ENCODE measurements around the gene CFAP70. TPM values are rescaled to one million over a fixed set of nuclear protein-coding genes. Genes with fewer than 3 reads are reported as not detected.
"Not testable (repeated sequence)": the region's sequence is repeated elsewhere in the genome, so short reads cannot be mapped to it uniquely, and the experiment has no call there.

The CFAP70 gene
- total RNA-seq, 1 experiment from 2014 or later = 0.10 TPM

DNA sequence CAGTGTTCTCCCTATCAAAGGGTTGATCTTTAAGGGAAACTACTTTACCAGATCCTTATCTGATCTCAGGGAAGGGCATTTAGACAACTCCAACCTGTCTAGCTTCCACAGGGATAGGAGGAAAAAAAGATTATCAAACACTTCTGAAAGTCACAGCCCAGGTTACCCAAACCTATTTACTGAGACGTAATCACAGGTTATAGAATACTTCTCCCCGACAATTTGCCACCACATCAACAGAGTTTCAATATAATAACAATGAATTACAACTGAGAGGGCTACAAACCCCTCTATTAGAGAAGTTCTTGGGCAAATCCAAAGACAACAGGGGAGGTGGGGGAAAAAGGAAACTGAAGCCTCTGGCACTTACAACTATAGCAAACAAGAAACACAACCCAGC, 26.3 kb downstream of the CFAP70 start:
- peaks cover 5% of the 10 kb centered on the region; the same call in 1 of the 2 replicates for H3K4me1 ChIP-seq (ENCODE audit: control insufficient read depth, insufficient read depth, low read length)
- POLR2A ChIA-PET = interaction anchor here (0.5 to 0.7 kb wide), 2 partner anchors 16 to 148 kb away, joined by 3 read pairs; no protein-coding TSS in a partner anchor
- H3K36me3 ChIP-seq (ENCODE audit: control insufficient read depth, insufficient read depth, low read length) = no peaks in the 10 kb centered on the region
- H3K9me3 ChIP-seq (ENCODE audit: control insufficient read depth, insufficient read depth, low read depth, low read length) = no peaks in the 10 kb centered on the region
- TF ChIP-seq POLR2AphosphoS5 (IDR thresholded peaks at IDR 0.05; ENCODE audit: low read depth, low read length) (no peak), TCF7L2 (IDR thresholded peaks at IDR 0.05; ENCODE audit: low read depth, low read length) (no peak), SIN3A (IDR thresholded peaks at IDR 0.05; ENCODE audit: borderline replicate concordance, insufficient read depth, low read depth, low read length) (no peak)
- TF ChIP-seq, protein P1, sequence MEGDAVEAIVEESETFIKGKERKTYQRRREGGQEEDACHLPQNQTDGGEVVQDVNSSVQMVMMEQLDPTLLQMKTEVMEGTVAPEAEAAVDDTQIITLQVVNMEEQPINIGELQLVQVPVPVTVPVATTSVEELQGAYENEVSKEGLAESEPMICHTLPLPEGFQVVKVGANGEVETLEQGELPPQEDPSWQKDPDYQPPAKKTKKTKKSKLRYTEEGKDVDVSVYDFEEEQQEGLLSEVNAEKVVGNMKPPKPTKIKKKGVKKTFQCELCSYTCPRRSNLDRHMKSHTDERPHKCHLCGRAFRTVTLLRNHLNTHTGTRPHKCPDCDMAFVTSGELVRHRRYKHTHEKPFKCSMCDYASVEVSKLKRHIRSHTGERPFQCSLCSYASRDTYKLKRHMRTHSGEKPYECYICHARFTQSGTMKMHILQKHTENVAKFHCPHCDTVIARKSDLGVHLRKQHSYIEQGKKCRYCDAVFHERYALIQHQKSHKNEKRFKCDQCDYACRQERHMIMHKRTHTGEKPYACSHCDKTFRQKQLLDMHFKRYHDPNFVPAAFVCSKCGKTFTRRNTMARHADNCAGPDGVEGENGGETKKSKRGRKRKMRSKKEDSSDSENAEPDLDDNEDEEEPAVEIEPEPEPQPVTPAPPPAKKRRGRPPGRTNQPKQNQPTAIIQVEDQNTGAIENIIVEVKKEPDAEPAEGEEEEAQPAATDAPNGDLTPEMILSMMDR (IDR thresholded peaks at IDR 0.05) = no peak
- TF ChIP-seq, protein P2, sequence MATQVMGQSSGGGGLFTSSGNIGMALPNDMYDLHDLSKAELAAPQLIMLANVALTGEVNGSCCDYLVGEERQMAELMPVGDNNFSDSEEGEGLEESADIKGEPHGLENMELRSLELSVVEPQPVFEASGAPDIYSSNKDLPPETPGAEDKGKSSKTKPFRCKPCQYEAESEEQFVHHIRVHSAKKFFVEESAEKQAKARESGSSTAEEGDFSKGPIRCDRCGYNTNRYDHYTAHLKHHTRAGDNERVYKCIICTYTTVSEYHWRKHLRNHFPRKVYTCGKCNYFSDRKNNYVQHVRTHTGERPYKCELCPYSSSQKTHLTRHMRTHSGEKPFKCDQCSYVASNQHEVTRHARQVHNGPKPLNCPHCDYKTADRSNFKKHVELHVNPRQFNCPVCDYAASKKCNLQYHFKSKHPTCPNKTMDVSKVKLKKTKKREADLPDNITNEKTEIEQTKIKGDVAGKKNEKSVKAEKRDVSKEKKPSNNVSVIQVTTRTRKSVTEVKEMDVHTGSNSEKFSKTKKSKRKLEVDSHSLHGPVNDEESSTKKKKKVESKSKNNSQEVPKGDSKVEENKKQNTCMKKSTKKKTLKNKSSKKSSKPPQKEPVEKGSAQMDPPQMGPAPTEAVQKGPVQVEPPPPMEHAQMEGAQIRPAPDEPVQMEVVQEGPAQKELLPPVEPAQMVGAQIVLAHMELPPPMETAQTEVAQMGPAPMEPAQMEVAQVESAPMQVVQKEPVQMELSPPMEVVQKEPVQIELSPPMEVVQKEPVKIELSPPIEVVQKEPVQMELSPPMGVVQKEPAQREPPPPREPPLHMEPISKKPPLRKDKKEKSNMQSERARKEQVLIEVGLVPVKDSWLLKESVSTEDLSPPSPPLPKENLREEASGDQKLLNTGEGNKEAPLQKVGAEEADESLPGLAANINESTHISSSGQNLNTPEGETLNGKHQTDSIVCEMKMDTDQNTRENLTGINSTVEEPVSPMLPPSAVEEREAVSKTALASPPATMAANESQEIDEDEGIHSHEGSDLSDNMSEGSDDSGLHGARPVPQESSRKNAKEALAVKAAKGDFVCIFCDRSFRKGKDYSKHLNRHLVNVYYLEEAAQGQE (IDR thresholded peaks at IDR 0.05; ENCODE audit: insufficient read depth in 1 of 2, low read depth in 2 of 2, low read length in 1 of 2) = no peak
- DNase-seq (ENCODE audit: low read depth, low spot score) = no peak
- no peak overlapping the region for H3K27ac ChIP-seq (ENCODE audit: low read length)
- ATAC-seq = no peak
- CTCF ChIA-PET = no interaction called here
- H3K4me3 ChIP-seq (ENCODE audit: low read depth in 2 of 2, low read length in 2 of 2) = no peak overlapping the region
- H3K27me3 ChIP-seq (ENCODE audit: control insufficient read depth, insufficient read depth, low read length) = peaks cover 32% of the 10 kb centered on the region
- intact Hi-C loops (cut with micrococcal nuclease; ENCODE audit: unreplicated experiment) = no loop called here
- no TSS peak for BruUV-seq (replicated peaks)
- in situ Hi-C loops (cut with HindIII; ENCODE audit: low pct_unique_long_range_greater_than_20kb, low sequenced_read_pairs) = no loop called here

DNA sequence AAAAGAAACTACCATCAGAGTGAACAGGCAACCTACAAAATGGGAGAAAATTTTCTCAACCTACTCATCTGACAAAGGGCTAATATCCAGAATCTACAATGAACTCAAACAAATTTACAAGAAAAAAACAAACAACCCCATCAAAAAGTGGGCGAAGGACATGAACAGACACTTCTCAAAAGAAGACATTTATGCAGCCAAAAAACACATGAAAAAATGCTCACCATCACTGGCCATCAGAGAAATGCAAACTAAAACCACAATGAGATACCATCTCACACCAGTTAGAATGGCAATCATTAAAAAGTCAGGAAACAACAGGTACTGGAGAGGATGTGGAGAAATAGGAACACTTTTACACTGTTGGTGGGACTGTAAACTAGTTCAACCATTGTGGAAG, 30.1 kb downstream of the CFAP70 start:
- H3K27ac ChIP-seq (ENCODE audit: low read length); ATAC-seq; H3K9me3 ChIP-seq (ENCODE audit: control insufficient read depth, insufficient read depth, low read depth, low read length); CTCF ChIA-PET; DNase-seq (ENCODE audit: low read depth, low spot score); intact Hi-C loops (cut with micrococcal nuclease; ENCODE audit: unreplicated experiment); H3K36me3 ChIP-seq (ENCODE audit: control insufficient read depth, insufficient read depth, low read length); H3K4me1 ChIP-seq (ENCODE audit: control insufficient read depth, insufficient read depth, low read length); BruUV-seq (replicated peaks); H3K4me3 ChIP-seq (ENCODE audit: low read depth in 2 of 2, low read length in 2 of 2); in situ Hi-C loops (cut with HindIII; ENCODE audit: low pct_unique_long_range_greater_than_20kb, low sequenced_read_pairs); POLR2A ChIA-PET: not testable (repeated sequence)
- peaks cover 32% of the 10 kb centered on the region for H3K27me3 ChIP-seq (ENCODE audit: control insufficient read depth, insufficient read depth, low read length)

DNA sequence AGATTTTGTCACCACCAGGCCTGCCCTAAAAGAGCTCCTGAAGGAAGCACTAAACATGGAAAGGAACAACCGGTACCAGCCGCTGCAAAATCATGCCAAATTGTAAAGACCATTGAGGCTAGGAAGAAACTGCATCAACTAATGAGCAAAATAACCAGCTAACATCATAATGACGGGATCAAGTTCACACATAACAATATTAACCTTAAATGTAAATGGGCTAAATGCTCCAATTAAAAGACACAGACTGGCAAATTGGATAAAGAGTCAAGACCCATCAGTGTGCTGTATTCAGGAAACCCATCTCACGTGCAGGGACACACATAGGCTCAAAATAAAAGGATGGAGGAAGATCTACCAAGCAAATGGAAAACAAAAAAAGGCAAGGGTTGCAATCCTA, 33.4 kb downstream of the CFAP70 start:
- H3K9me3 ChIP-seq (ENCODE audit: control insufficient read depth, insufficient read depth, low read depth, low read length); intact Hi-C loops (cut with micrococcal nuclease; ENCODE audit: unreplicated experiment); BruUV-seq (replicated peaks); H3K4me3 ChIP-seq (ENCODE audit: low read depth in 2 of 2, low read length in 2 of 2); in situ Hi-C loops (cut with HindIII; ENCODE audit: low pct_unique_long_range_greater_than_20kb, low sequenced_read_pairs); ATAC-seq; H3K27ac ChIP-seq (ENCODE audit: low read length); H3K4me1 ChIP-seq (ENCODE audit: control insufficient read depth, insufficient read depth, low read length); H3K36me3 ChIP-seq (ENCODE audit: control insufficient read depth, insufficient read depth, low read length); H3K27me3 ChIP-seq (ENCODE audit: control insufficient read depth, insufficient read depth, low read length); POLR2A ChIA-PET; DNase-seq (ENCODE audit: low read depth, low spot score); CTCF ChIA-PET: not testable (repeated sequence)

DNA sequence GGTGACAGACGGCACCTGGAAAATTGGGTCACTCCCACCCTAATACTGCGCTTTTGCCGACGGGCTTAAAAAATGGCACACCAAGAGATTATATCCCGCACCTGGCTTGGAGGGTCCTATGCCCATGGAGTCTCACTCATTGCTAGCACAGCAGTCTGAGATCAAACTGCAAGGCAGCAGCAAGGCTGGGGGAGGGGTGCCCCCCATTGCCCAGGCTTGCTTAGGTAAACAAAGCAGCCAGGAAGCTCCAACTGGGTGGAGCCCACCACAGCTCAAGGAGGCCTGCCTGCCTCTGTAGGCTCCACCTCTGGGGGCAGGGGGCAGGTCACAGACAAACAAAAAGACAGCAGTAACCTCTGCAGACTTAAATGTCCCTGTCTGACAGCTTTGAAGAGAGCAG, 35.1 kb downstream of the CFAP70 start:
- H3K9me3 ChIP-seq (ENCODE audit: control insufficient read depth, insufficient read depth, low read depth, low read length); BruUV-seq (replicated peaks); H3K4me1 ChIP-seq (ENCODE audit: control insufficient read depth, insufficient read depth, low read length); H3K36me3 ChIP-seq (ENCODE audit: control insufficient read depth, insufficient read depth, low read length); in situ Hi-C loops (cut with HindIII; ENCODE audit: low pct_unique_long_range_greater_than_20kb, low sequenced_read_pairs); H3K4me3 ChIP-seq (ENCODE audit: low read depth in 2 of 2, low read length in 2 of 2); H3K27me3 ChIP-seq (ENCODE audit: control insufficient read depth, insufficient read depth, low read length); CTCF ChIA-PET; ATAC-seq; DNase-seq (ENCODE audit: low read depth, low spot score); H3K27ac ChIP-seq (ENCODE audit: low read length); intact Hi-C loops (cut with micrococcal nuclease; ENCODE audit: unreplicated experiment): not testable (repeated sequence)
- POLR2A ChIA-PET = interaction anchor here (0.6 kb wide), 1 partner anchor 95 kb away, joined by 6 read pairs; no protein-coding TSS in a partner anchor

Measured in Panc1 (cell line).